ENCODE data around the gene PRKAG3. TPM values are rescaled to one million over a fixed set of nuclear protein-coding genes. Genes with fewer than 3 reads are reported as not detected.

The PRKAG3 gene
- total and polyA plus RNA-seq, 2 donors (not counting 3 experiments of a cell fraction or from before 2014, with no cell fraction given), result not detected

- no peak overlapping the region for H3K9ac ChIP-seq (replicated peaks; ENCODE audit: extremely low read depth, insufficient read depth, low read length)
- FAIRE-seq, result no peak
- no peak overlapping the region for H3K27ac ChIP-seq (ENCODE audit: insufficient read depth, low read depth, low read length)
- TF ChIP-seq FOS (IDR thresholded peaks at IDR 0.05; ENCODE audit: borderline replicate concordance, insufficient read depth, low read length), result no peak
- no peak for TF ChIP-seq POLR2AphosphoS5 (IDR thresholded peaks at IDR 0.05; ENCODE audit: insufficient read depth, low read depth, low read length)
- TF ChIP-seq MYC (IDR thresholded peaks at IDR 0.05; ENCODE audit: low read depth, low read length), result no peak
- no peak for TF ChIP-seq JUN (IDR thresholded peaks at IDR 0.05; ENCODE audit: borderline replicate concordance, insufficient read depth, insufficient read length, low read depth)
- no peak for TF ChIP-seq CTCF (IDR thresholded peaks at IDR 0.05; ENCODE audit: extremely low read depth in 1 of 2, insufficient read depth in 1 of 2, low read depth in 1 of 2, low read length in 2 of 2)
- no peak for TF ChIP-seq MAX (IDR thresholded peaks at IDR 0.05; ENCODE audit: insufficient read depth, insufficient read length)
- no peak for TF ChIP-seq GATA2 (IDR thresholded peaks at IDR 0.05; ENCODE audit: insufficient read depth, insufficient read length, low read depth, low read length)
- no peak for TF ChIP-seq EZH2 (IDR thresholded peaks at IDR 0.05; ENCODE audit: borderline replicate concordance, low read depth, low read length, severe bottlenecking)
- no peak overlapping the region for H3K4me3 ChIP-seq (replicated peaks in 1 of 3; ENCODE audit: insufficient read depth in 1 of 3, low read depth in 1 of 3, low read length in 3 of 3)
- no peaks in the 10 kb centered on the region for H3K9me1 ChIP-seq (replicated peaks; ENCODE audit: control insufficient read depth, extremely low read depth, insufficient read depth, low read length)
- DNase-seq (ENCODE audit: low read depth, low spot score), result no peak
- intact Hi-C loops (cut with micrococcal nuclease), result no loop called here
- CTCF ChIA-PET, result interaction anchor here (0.7 to 3.0 kb wide), 4 partner anchors 21 to 82 kb away, joined by 3 to 19 read pairs (median 3); no protein-coding TSS in a partner anchor
- no peaks in the 10 kb centered on the region for H3K79me2 ChIP-seq (ENCODE audit: control insufficient read depth, insufficient read depth, low read length)
- H3K9me3 ChIP-seq (replicated peaks; ENCODE audit: control insufficient read depth, insufficient read depth, low read length), result no peaks in the 10 kb centered on the region
- POLR2A ChIA-PET, result no interaction called here
- dilution Hi-C loops (cut with MboI; ENCODE audit: extremely low pct_ligation_motif_present, low sequenced_read_pairs), result no loop called here
- BruUV-seq (replicated peaks), result no TSS peak
- H3K27me3 ChIP-seq (ENCODE audit: control insufficient read depth in 2 of 2, insufficient read depth in 2 of 2, low read length in 2 of 2), result peaks cover 0 to 2% of the 10 kb centered on the region in 2 experiments
- H3K36me3 ChIP-seq (ENCODE audit: control insufficient read depth in 2 of 2, extremely low read depth in 1 of 2, insufficient read depth in 2 of 2, low read length in 2 of 2), result peaks cover 0 to 4% of the 10 kb centered on the region in 2 experiments
- no peak overlapping the region for H3K4me2 ChIP-seq (ENCODE audit: insufficient read depth, low read length)
- H3K4me1 ChIP-seq (ENCODE audit: control insufficient read depth, extremely low read depth, insufficient read depth, low read length), result no peaks in the 10 kb centered on the region
- no peaks in the 10 kb centered on the region for H4K20me1 ChIP-seq (replicated peaks; ENCODE audit: control insufficient read depth, extremely low read depth, insufficient read depth, low read length)
- H2AFZ ChIP-seq (ENCODE audit: low read depth, low read length), result no peak overlapping the region
Measured at GRCh38 chr2:218809515-218809914, 22.1 kb downstream of the PRKAG3 start.

All from endothelial cell of umbilical vein (primary cell).